ENCODE data around the gene OSBPL8.

Gene OSBPL8

GRCh38 chr12:76316468-76316867 lies 243.1 kb downstream of the OSBPL8 start:
- Mint-ChIP-seq H3K27ac (no peak overlapping the region), H3K4me1 (ENCODE audit: low read depth) (no peaks in the 10 kb centered on the region), H3K36me3 (ENCODE audit: low read depth) (no peaks in the 10 kb centered on the region), H3K4me3 (no peak overlapping the region), H3K9me3 (no peaks in the 10 kb centered on the region), H3K27me3 (ENCODE audit: low read depth) (peaks cover 11% of the 10 kb centered on the region)
- DNase-seq (ENCODE audit: low spot score): no peak

DNA sequence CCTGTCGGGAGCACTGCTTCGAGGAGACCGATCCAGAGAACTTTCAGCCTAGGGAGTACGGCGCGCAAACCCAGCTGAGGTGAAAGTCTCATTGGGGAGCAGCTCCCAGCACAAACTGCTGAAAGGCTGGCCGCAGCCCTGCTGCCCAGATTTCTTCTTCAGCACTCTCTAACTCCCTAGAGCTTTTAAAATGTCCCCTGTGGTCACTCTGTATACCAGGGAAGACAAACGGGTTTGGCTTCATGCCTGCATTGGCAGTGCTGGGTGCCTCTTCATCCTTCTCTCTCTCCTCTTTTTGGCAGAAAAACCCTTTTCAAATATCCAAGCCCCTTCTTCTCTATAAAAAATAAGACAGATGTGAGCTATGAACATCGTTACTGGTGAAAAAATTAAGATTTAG lies 246.3 kb downstream of the OSBPL8 start:
- DNase-seq (ENCODE audit: low spot score): no peak
- Mint-ChIP-seq H3K36me3 (ENCODE audit: low read depth) (no peaks in the 10 kb centered on the region), H3K27ac (no peak overlapping the region), H3K4me1 (ENCODE audit: low read depth) (no peaks in the 10 kb centered on the region), H3K9me3 (no peaks in the 10 kb centered on the region), H3K27me3 (ENCODE audit: low read depth) (peaks cover 13% of the 10 kb centered on the region), H3K4me3 (no peak overlapping the region)

- no peaks in the 10 kb centered on the region for H3K9me3 Mint-ChIP-seq
- H3K27me3 Mint-ChIP-seq (ENCODE audit: low read depth): peaks cover 13% of the 10 kb centered on the region
- H3K27ac Mint-ChIP-seq: no peak overlapping the region
- H3K36me3 Mint-ChIP-seq (ENCODE audit: low read depth): no peaks in the 10 kb centered on the region
- no peak overlapping the region for H3K4me3 Mint-ChIP-seq
- no peak for DNase-seq (ENCODE audit: low spot score)
- no peaks in the 10 kb centered on the region for H3K4me1 Mint-ChIP-seq (ENCODE audit: low read depth)
These were observed 247.3 kb downstream of the OSBPL8 start for GRCh38 chr12:76312315-76312714.

DNA sequence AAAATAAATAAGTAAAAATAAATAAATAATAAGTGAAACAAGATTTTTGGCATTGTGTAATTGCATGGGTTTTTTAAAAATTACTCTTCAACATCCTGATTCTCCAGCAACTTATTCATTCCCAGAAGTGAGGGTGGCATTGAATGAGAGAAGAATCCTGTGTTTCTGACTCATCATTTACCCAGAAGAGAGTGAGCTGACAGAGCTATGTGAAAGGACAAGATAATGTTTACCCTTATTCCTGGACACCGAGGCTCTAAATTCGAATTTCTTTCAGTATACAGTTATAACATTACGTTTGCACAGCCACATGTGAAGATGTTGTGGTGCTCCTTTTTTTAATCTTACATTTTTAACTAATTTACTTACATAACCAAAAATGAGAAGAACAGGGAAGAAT lies 247.8 kb downstream of the OSBPL8 start:
- no peak overlapping the region for H3K27ac Mint-ChIP-seq
- H3K9me3 Mint-ChIP-seq: no peaks in the 10 kb centered on the region
- H3K4me3 Mint-ChIP-seq: no peak overlapping the region
- no peak for DNase-seq (ENCODE audit: low spot score)
- H3K36me3 Mint-ChIP-seq (ENCODE audit: low read depth): no peaks in the 10 kb centered on the region
- no peaks in the 10 kb centered on the region for H3K4me1 Mint-ChIP-seq (ENCODE audit: low read depth)
- peaks cover 13% of the 10 kb centered on the region for H3K27me3 Mint-ChIP-seq (ENCODE audit: low read depth)

GRCh38 chr12:76310110-76310509 lies 249.5 kb downstream of the OSBPL8 start:
- Mint-ChIP-seq H3K27me3 (ENCODE audit: low read depth) (peaks cover 11% of the 10 kb centered on the region), H3K4me3 (no peak overlapping the region), H3K4me1 (ENCODE audit: low read depth) (no peaks in the 10 kb centered on the region), H3K9me3 (no peaks in the 10 kb centered on the region), H3K27ac (no peak overlapping the region), H3K36me3 (ENCODE audit: low read depth) (no peaks in the 10 kb centered on the region)
- no peak for DNase-seq (ENCODE audit: low spot score)

DNA sequence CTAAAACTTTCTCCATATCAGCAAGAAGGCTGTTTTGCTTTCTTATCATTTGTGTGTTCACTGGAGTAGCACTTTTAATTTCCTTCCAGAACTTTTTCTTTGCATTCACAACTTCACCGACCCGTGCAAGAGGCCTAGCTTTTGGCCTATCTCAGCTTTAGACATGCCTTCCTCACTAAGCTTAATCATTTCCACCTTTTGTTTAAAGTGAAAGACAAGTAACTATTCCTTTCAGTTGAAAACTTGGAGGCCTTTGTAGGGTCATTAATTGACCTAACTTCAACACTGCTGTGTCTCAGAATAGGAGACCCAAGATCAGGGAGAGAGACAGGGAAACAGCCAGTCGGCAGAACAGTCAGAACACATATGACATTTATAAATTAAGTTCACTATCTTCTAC lies 250.7 kb downstream of the OSBPL8 start:
- no peaks in the 10 kb centered on the region for H3K9me3 Mint-ChIP-seq
- H3K27me3 Mint-ChIP-seq (ENCODE audit: low read depth): peaks cover 6% of the 10 kb centered on the region
- H3K4me1 Mint-ChIP-seq (ENCODE audit: low read depth): peaks cover 2% of the 10 kb centered on the region
- DNase-seq (ENCODE audit: low spot score): no peak
- H3K27ac Mint-ChIP-seq: no peak overlapping the region
- H3K36me3 Mint-ChIP-seq (ENCODE audit: low read depth): no peaks in the 10 kb centered on the region
- H3K4me3 Mint-ChIP-seq: no peak overlapping the region

- H3K4me3 Mint-ChIP-seq: no peak overlapping the region
- H3K4me1 Mint-ChIP-seq (ENCODE audit: low read depth): peaks cover 2% of the 10 kb centered on the region
- no peak overlapping the region for H3K27ac Mint-ChIP-seq
- no peaks in the 10 kb centered on the region for H3K9me3 Mint-ChIP-seq
- peaks cover 6% of the 10 kb centered on the region for H3K27me3 Mint-ChIP-seq (ENCODE audit: low read depth)
- H3K36me3 Mint-ChIP-seq (ENCODE audit: low read depth): no peaks in the 10 kb centered on the region
- DNase-seq (ENCODE audit: low spot score): no peak
These were observed 252.5 kb downstream of the OSBPL8 start for GRCh38 chr12:76307083-76307482.

DNA sequence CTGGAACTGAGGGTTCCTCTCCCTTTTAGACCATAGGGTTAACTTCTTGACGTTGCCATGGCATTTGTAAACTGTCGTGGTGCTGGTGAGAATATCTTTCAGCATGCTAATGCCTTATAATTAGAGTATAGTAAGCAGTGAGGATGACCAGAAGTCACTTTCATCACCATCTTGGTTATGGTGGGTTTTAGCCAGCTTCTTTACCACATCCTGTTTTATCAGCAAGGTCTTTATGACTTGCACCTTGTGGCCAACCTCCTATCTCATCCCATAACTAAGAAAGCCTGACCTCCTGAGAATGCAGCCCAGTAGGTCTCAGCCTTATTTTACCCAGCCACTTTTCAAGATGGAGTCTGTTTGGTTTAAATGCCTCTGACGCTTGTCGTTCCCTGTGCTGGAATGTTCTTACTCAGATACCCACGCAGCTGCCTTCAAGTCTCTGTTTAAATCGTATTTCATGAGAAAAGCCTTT lies 255.5 kb downstream of the OSBPL8 start:
- H3K36me3 Mint-ChIP-seq (ENCODE audit: low read depth): no peaks in the 10 kb centered on the region
- DNase-seq (ENCODE audit: low spot score): no peak
- H3K4me1 Mint-ChIP-seq (ENCODE audit: low read depth): peaks cover 2% of the 10 kb centered on the region
- H3K27ac Mint-ChIP-seq: no peak overlapping the region
- no peak overlapping the region for H3K4me3 Mint-ChIP-seq
- no peaks in the 10 kb centered on the region for H3K9me3 Mint-ChIP-seq
- peaks cover 4% of the 10 kb centered on the region for H3K27me3 Mint-ChIP-seq (ENCODE audit: low read depth)

DNA sequence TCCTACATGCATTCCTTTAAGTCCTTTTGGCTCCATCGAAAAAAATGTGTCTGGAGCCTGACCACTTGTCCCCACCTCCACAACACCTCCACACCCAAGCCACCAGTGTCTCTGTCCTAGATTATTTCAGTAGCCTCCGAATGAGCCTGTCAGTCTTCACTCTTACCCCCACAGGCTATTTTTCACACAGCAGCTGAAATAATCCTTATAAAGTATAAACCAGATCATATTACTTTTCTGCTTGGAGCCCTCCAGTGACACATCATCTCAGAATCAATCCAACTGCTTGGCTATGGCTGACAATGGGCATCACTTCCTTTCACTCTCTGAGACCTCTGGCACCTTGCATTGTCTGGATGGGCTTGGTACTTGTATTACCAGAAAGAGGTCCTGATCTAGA lies 256.2 kb downstream of the OSBPL8 start:
- peaks cover 4% of the 10 kb centered on the region for H3K27me3 Mint-ChIP-seq (ENCODE audit: low read depth)
- H3K27ac Mint-ChIP-seq: no peak overlapping the region
- H3K9me3 Mint-ChIP-seq: no peaks in the 10 kb centered on the region
- H3K4me3 Mint-ChIP-seq: no peak overlapping the region
- no peaks in the 10 kb centered on the region for H3K36me3 Mint-ChIP-seq (ENCODE audit: low read depth)
- DNase-seq (ENCODE audit: low spot score): no peak
- H3K4me1 Mint-ChIP-seq (ENCODE audit: low read depth): peaks cover 2% of the 10 kb centered on the region

All from T-helper 2 cell treated with Interferon-gamma antibody and Interleukin-4, amounts not matched to agents 5 μg/mL and 100 μg/mL, for 36 hours (primary cell).